GM21825 (cell line): ENCODE data around the gene FIBP.

Experiments used
- ATAC-seq: cut with Tn5 transposase; IDR thresholded peaks from one replicate; pipeline ENCODE4 v1.9.1; 2021; ENCODE audit warnings: mild to moderate bottlenecking, moderate library complexity; ENCODE audit not compliant: unreplicated experiment

Gene FIBP

GRCh38 chr11:65871811-65872548, 16.3 kb downstream of the FIBP start:
- no peak for ATAC-seq

- ATAC-seq: no peak
These were observed 17.3 kb downstream of the FIBP start for GRCh38 chr11:65870706-65871681.

DNA sequence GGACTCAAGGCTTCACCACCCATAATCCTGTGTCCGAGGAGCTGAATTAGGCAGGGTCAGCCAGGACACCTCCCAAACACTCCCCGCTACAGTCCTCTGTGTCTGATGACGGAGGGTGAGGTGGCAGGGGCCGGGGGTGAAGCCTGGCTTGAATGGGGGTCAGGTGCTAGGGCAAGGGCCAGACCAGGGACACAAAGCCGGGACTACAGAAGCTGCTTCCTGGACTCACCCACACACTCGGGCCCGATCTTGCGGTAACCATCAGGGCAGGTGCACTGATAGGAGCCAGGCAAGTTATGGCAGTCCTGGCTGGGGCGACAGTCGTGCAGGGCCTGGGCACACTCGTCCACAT, 18.0 kb downstream of the FIBP start:
- no peak for ATAC-seq

DNA sequence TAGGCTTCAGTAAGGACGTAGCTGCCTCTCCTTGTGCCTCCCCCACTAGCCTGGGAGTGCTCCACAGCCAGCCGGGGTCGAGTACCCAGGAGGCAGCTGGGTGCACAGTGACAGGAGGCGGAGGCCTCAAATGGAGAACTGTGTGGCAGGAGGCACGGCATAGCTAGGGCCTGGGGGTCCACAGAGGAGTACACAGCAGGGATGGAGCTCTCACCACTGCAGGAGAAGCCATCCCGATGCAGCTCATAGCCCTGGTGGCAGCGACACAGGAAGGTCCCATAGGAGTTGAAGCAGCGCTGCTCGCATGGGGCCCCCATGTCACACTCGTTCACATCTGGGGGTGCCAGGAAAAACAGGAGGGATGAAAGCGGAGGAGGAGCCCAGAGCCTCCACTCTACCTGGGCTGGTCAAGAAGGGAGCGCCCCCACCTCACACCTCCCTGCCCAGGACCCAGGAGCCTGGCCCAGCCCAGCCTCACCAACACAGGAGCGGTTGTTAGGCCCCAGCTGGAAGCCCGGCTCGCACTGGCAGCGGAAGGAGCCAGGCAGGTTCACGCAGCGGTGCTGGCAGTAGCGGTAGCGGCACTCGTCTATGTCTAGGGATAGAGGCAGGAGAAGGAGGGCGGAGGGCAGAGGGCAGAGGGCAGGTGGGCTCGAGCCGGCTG, 18.5 kb downstream of the FIBP start:
- ATAC-seq: no peak

DNA sequence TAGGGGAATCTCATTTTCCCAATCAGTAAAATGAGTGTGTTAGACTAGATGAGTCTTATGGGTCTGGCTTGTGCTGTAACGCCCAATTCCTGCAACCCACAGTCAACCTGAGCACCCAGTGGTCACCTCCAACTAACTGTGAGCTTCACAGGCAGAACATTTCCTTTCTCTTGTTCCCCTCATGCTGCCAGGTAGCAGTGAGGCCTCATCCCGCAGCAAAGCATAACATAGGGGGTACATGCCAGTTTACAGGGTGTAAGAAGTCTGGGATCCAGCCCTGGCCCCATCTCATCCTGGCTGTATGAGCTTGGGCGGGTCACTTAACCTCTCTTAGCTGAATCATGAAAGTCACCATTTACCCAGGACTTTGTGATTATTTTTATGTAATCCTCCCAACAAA, 19.4 kb downstream of the FIBP start:
- ATAC-seq: no peak

- ATAC-seq: no peak
These were observed 20.1 kb downstream of the FIBP start for GRCh38 chr11:65868076-65868667.

DNA sequence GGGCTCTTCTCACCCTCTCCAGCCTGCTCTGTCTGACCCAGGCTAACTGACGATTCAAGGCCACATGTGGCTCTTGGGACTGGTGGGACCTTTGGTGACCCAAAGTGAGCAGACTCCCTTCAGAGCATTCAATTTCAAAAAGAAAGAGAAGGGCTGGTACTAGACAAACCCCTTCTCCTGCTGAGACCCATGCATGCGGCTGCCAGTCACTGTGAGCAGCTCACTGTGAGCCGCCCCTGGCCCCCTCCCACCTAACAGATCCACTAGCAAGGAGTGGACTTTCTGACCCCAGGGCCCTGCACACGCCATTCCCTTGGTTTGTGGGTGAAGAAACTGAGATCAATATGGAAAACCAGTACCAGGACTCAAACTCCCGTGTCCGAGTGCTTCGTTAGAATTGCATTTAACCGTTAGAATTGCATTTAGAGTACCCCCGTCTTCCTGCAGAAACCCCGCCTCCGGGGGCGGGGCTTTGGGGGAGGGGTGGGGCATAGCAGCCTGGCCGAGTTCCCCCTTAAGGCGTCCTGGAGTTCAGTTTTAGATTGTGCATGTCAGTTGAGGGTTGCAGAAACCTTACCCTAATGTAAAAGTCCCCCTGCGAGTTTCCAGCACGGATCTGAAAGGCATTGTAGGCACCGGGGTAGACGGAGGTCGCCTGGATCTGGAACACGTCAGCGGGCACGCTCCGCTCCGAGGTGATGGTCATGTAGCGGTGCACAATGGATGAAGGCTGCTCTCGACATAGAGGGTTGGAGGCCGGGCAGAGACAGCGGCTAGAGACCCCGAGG, 20.8 kb downstream of the FIBP start:
- ATAC-seq: no peak

GRCh38 chr11:65866509-65867283, 21.6 kb downstream of the FIBP start:
- ATAC-seq: no peak

DNA sequence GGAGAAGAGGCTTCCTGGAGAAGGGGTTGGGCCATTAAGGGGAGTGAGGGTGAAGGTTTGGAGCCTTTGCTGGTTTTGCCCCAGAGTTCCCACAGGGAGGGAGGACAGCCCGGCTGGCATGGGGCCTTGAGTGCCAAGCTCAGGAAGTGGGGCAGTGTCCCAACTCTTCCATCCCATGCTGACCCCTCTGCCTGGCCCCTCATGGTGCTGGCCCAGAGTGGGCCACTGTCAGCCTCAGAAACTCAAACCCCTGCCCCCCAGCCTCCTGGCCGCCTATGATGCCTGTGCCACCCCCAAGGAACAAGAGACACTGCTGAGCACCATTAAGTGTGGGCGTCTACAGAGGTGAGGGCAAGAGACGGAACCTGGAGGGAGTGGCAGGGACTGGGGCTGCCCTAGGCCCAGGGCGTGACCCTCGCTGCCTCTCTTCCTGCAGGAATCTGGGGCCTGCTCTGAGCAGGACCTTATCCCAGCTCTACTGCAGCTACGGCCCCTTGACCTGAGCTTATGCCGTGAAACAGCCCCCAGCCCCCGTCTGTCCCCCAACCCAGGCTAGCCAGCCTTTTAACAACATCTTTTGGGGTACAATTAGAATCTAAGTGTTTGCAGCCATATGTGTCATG, 22.6 kb downstream of the FIBP start:
- ATAC-seq: no peak

DNA sequence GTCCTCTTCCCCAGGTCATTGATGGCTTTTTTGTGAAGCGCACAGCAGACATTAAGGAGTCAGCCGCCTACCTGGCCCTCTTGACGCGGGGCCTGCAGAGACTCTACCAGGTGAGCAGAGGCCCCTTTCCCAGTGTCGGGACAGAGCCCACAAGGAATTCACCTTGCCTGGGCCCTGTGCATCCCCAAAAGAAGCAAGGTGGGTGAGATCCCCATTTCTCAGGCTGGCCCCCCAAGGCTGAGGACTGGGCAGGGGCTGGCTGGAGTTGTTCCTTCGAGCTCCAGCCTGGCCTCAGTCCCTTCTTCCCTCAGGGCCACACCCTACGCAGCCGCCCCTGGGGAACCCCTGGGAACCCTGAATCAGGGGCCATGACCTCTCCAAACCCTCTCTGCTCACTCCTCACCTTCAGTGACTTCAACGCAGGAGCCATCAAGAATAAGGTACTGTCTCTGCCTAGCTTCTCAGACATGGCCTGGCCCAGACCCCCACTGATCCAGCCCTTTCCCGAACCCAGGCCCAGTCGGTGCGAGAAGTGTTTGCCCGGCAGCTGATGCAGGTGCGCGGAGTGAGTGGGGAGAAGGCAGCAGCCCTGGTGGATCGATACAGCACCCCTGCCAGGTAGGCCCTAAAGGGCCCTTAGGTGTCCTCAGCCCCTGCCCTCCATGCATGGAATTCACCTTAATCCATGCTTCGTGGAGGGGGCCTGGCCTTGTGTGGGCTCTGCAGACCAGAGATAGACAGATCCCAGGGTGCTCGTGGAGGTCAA, 23.4 kb downstream of the FIBP start:
- no peak for ATAC-seq

GRCh38 chr11:65863889-65864705, 24.2 kb downstream of the FIBP start:
- no peak for ATAC-seq

GRCh38 chr11:65862941-65863888, 25.1 kb downstream of the FIBP start:
- ATAC-seq: no peak

GRCh38 chr11:65862191-65862735, 26.0 kb downstream of the FIBP start:
- no peak for ATAC-seq

DNA sequence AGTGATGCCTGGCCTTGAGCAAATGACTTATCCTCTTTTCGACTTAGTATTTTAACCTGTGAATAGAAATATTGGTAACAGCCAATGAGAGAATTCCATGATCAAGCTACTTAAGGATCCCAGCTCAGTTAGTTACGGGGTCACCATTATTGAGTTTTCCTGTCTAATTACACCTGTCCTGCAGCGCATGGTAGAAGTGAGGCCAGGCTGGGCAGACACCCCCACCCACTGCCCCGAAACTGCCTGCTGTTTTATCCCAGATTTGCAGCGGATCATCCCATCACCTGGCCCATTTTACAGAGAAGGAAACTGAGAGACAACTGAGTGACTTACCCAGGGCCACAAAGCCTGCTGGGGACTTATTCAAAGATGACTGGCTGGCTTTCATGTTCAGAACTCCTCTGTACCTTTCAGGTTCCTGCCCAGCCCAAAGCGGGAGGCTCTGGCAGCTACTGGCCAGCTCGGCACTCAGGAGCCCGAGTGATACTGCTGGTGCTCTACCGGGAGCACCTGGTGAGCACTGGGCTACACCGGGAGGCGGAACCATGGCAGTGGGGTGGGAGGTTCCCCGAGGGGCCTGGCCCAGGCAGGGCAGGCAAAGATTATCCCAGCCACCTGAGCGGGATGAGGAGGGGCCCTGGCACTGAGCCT, 26.6 kb downstream of the FIBP start:
- ATAC-seq: no peak

- ATAC-seq: no peak
These were observed 27.1 kb downstream of the FIBP start for GRCh38 chr11:65861165-65861505.
